Measurements from ENCODE around the gene NRAP. TPM values are rescaled to one million over a fixed set of nuclear protein-coding genes. Genes with fewer than 3 reads are reported as not detected.

NRAP gene
- not detected for polyA plus RNA-seq

DNA sequence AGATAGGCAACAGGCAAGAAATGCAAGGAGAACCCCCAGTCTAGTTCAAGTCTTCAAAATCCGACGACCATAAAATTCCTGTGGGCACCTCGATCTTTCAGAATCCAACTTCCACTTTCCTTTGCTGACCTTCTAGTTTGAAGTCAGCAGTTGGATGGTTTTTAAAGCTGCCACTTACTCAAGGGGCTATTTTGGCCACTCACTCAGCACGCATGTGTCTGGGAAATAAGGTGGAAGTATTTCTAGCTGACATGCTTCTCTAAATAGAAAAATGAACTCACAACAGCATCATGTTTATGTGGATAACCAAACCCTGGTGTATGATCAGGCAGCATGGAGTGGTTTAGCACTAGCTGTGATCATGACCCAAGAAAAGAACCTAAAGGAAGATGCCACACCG is at the start of gene NRAP:
TSS of gene NRAP (minus strand) at position 134 of the 400 bp plus-strand sequence. CDS start 159 bp downstream, outside the sequence.
- H3K27ac Mint-ChIP-seq, result no peak within 1 kb of the TSS
- H3K36me3 Mint-ChIP-seq, result no peaks in the 10 kb centered on the region
- peaks cover 4 to 8% (median 4%) of the 10 kb centered on the region in 3 donors for H3K27me3 Mint-ChIP-seq (ENCODE audit: low read depth in 3 of 3)
- no peaks in the 10 kb centered on the region for H3K4me1 Mint-ChIP-seq
- DNase-seq, result no peak
- no peaks in the 10 kb centered on the region for H3K9me3 Mint-ChIP-seq
- H3K4me3 Mint-ChIP-seq, result no peak within 1 kb of the TSS

DNA sequence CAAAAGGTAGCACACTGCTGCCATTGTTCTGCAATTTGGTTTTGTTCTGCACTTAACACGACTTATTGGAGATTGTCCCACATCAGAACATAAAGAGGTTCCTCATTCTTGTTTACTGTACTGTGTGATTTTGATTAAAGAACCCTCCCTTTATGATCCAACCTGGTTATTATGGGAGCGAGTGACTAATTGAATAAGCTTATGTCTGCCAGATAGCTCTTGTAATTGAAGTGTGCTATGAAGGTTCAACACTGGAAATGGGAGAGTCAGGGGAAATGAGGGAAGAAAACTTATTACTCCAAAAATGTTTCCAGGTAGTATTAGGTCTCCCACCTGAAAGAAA is 49.8 kb upstream of the NRAP start:
- DNase-seq, result no peak
- Mint-ChIP-seq H3K27me3 (ENCODE audit: low read depth in 3 of 3) (peaks cover 0 to 6% (median 0%) of the 10 kb centered on the region in 3 donors), H3K9me3 (no peaks in the 10 kb centered on the region), H3K4me1 (peaks cover 13 to 29% of the 10 kb centered on the region in 2 donors), H3K27ac (no peak overlapping the region), H3K4me3 (no peak overlapping the region), H3K36me3 (peaks cover 7 to 23% (median 11%) of the 10 kb centered on the region in 3 donors)

GRCh38 chr10:113712755-113713639 is 49.2 kb upstream of the NRAP start:
- Mint-ChIP-seq H3K9me3 (no peaks in the 10 kb centered on the region), H3K27me3 (ENCODE audit: low read depth in 3 of 3) (peaks cover 0 to 4% (median 0%) of the 10 kb centered on the region in 3 donors), H3K4me1 (peaks cover 15 to 36% of the 10 kb centered on the region in 2 donors), H3K36me3 (peaks cover 7 to 20% (median 11%) of the 10 kb centered on the region in 3 donors), H3K4me3 (no peak overlapping the region), H3K27ac (no peak overlapping the region)
- DNase-seq, result no peak

DNA sequence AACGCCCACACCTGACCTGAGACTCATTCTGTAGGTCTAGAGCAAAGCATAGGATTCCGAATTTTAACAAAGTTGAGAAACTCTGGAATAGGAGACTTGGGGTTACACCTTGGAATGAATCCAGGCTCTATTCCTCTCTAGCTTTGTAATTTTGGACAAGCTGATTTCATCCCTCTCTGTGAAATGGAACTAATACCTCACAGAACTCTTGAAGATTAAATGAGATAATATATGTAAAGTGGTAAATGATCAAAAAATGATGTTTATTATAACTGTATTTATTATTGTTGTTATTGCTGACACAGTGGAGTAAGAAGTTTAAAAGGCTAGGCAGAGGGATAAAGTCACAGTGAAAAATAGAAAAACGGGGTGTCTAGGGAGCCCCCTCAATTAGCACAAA is 48.2 kb upstream of the NRAP start:
- Mint-ChIP-seq H3K4me1 (peaks cover 21 to 41% of the 10 kb centered on the region in 2 donors), H3K4me3 (no peak overlapping the region), H3K36me3 (peaks cover 7 to 15% (median 12%) of the 10 kb centered on the region in 3 donors), H3K27ac (no peak overlapping the region), H3K27me3 (ENCODE audit: low read depth in 3 of 3) (peaks cover 0 to 4% (median 0%) of the 10 kb centered on the region in 3 donors), H3K9me3 (no peaks in the 10 kb centered on the region)
- DNase-seq, result no peak

GRCh38 chr10:113711142-113711541 is 47.3 kb upstream of the NRAP start:
- no peaks in the 10 kb centered on the region for H3K9me3 Mint-ChIP-seq
- peaks cover 25 to 48% of the 10 kb centered on the region in 2 donors for H3K4me1 Mint-ChIP-seq
- DNase-seq, result no peak
- peaks cover 4 to 12% (median 4%) of the 10 kb centered on the region in 3 donors for H3K36me3 Mint-ChIP-seq
- H3K27me3 Mint-ChIP-seq (ENCODE audit: low read depth in 3 of 3), result peaks cover 0 to 4% (median 0%) of the 10 kb centered on the region in 3 donors
- H3K4me3 Mint-ChIP-seq, result no peak overlapping the region
- H3K27ac Mint-ChIP-seq, result no peak overlapping the region

- Mint-ChIP-seq H3K4me3 (no peak overlapping the region), H3K9me3 (no peaks in the 10 kb centered on the region), H3K27ac (peak overlapping the region in 2 of 6 donors; percentile 28 to 39), H3K36me3 (peaks cover 0 to 5% (median 0%) of the 10 kb centered on the region in 3 donors), H3K4me1 (peaks cover 25 to 45% of the 10 kb centered on the region in 2 donors), H3K27me3 (ENCODE audit: low read depth in 3 of 3) (peaks cover 0 to 2% (median 0%) of the 10 kb centered on the region in 3 donors)
- no peak for DNase-seq
Observed at GRCh38 chr10:113709221-113709838, 45.5 kb upstream of the NRAP start.

DNA sequence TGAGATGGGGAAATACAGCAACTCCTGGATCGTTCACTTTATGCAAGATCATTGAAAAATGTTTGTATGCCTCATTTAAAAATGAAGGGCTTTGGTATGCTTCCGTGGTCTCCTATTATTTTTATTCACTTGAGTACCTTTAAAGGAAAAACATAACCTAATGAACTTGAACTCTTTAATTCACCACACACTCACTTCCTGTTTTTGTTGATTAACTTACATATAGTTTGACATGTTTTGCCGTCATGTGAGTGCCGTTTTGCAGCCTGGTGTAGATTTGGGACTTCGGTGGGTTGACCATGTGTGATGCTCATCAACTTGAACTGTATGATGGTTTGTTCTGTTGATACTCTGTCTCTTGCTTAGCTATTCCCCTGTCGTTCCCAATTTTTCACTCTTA is 44.8 kb upstream of the NRAP start:
- H3K4me3 Mint-ChIP-seq, result no peak overlapping the region
- peaks cover 25 to 45% of the 10 kb centered on the region in 2 donors for H3K4me1 Mint-ChIP-seq

GRCh38 chr10:113706623-113707022 is 42.8 kb upstream of the NRAP start:
- no peak overlapping the region for H3K4me3 Mint-ChIP-seq
- peaks cover 24 to 53% of the 10 kb centered on the region in 2 donors for H3K4me1 Mint-ChIP-seq
- no peaks in the 10 kb centered on the region for H3K9me3 Mint-ChIP-seq
- peaks cover 0 to 5% (median 5%) of the 10 kb centered on the region in 3 donors for H3K36me3 Mint-ChIP-seq
- no peak overlapping the region for H3K27ac Mint-ChIP-seq
- no peak for DNase-seq
- H3K27me3 Mint-ChIP-seq (ENCODE audit: low read depth in 3 of 3), result no peaks in the 10 kb centered on the region

More for the DNA sequence above, 44.8 kb upstream of the NRAP start:
- H3K27ac Mint-ChIP-seq, result no peak overlapping the region
- peaks cover 0 to 2% (median 0%) of the 10 kb centered on the region in 3 donors for H3K27me3 Mint-ChIP-seq (ENCODE audit: low read depth in 3 of 3)
- no peak for DNase-seq
- H3K36me3 Mint-ChIP-seq, result peaks cover 0 to 5% (median 0%) of the 10 kb centered on the region in 3 donors
- H3K9me3 Mint-ChIP-seq, result no peaks in the 10 kb centered on the region

DNA sequence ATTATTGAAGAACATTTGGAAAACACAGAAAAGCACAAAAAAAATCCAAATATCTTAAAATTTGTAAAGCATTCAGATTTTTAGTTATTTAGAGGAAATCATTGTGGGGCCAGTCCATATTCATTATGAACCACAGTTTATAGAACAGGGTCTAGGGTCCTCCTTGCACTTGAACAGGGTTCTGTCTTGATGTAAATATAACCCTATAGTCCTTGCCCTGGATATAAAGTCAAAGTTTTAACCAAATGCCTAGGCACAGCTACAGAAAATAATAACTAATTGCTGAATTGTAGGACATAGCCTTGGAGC is 41.5 kb upstream of the NRAP start:
- H3K27ac Mint-ChIP-seq, result peak overlapping the region in 1 of 6 donors; percentile 55
- no peak for DNase-seq
- H3K36me3 Mint-ChIP-seq, result peaks cover 2 to 12% (median 7%) of the 10 kb centered on the region in 3 donors
- H3K27me3 Mint-ChIP-seq (ENCODE audit: low read depth in 3 of 3), result no peaks in the 10 kb centered on the region
- H3K4me3 Mint-ChIP-seq, result no peak overlapping the region
- H3K9me3 Mint-ChIP-seq, result no peaks in the 10 kb centered on the region
- peaks cover 22 to 48% of the 10 kb centered on the region in 2 donors for H3K4me1 Mint-ChIP-seq

GRCh38 chr10:113704637-113705343 is 40.9 kb upstream of the NRAP start:
- Mint-ChIP-seq H3K9me3 (no peaks in the 10 kb centered on the region), H3K4me3 (no peak overlapping the region), H3K27me3 (ENCODE audit: low read depth in 3 of 3) (no peaks in the 10 kb centered on the region), H3K4me1 (peaks cover 20 to 43% of the 10 kb centered on the region in 2 donors), H3K27ac (no peak overlapping the region), H3K36me3 (peaks cover 4 to 13% (median 9%) of the 10 kb centered on the region in 3 donors)
- no peak for DNase-seq

GRCh38 chr10:113697595-113697994 is 33.8 kb upstream of the NRAP start:
- Mint-ChIP-seq H3K4me3 (no peak overlapping the region), H3K27ac (no peak overlapping the region), H3K9me3 (peaks cover 7 to 16% (median 15%) of the 10 kb centered on the region in 6 donors), H3K4me1 (peaks cover 8 to 27% of the 10 kb centered on the region in 2 donors), H3K27me3 (ENCODE audit: low read depth in 3 of 3) (peaks cover 0 to 2% (median 0%) of the 10 kb centered on the region in 3 donors), H3K36me3 (peaks cover 40 to 58% (median 41%) of the 10 kb centered on the region in 3 donors)
- DNase-seq, result no peak

- H3K4me3 Mint-ChIP-seq, result no peak overlapping the region
- peaks cover 41 to 59% (median 53%) of the 10 kb centered on the region in 3 donors for H3K36me3 Mint-ChIP-seq
- no peak for DNase-seq
- H3K27ac Mint-ChIP-seq, result no peak overlapping the region
- H3K9me3 Mint-ChIP-seq, result peaks cover 7 to 19% (median 16%) of the 10 kb centered on the region in 6 donors
- H3K27me3 Mint-ChIP-seq (ENCODE audit: low read depth in 3 of 3), result peaks cover 0 to 2% (median 0%) of the 10 kb centered on the region in 3 donors
- H3K4me1 Mint-ChIP-seq, result peaks cover 8 to 27% of the 10 kb centered on the region in 2 donors
Observed at GRCh38 chr10:113695691-113696090, 31.9 kb upstream of the NRAP start.

DNA sequence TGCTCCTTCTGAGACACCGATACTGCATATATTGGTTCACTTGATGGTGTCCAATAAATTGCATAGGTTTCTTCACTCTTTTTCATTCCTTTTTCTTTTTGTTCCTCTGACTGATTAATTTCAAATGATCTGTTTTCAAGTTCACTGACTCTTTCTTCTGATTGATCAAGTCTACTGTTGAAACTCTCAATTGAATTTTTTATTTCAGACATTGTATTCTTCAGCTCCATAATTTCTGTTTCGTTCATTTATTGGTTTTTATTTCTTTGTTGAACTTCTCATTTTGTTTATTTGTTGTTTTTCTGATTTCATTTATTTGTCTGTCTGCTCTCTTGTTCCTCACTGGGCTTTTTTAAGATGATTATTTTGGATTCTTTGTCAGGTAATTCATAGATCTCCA is 29.5 kb upstream of the NRAP start:
- peaks cover 0 to 2% (median 0%) of the 10 kb centered on the region in 3 donors for H3K27me3 Mint-ChIP-seq (ENCODE audit: low read depth in 3 of 3)
- H3K4me3 Mint-ChIP-seq, result no peak overlapping the region
- H3K4me1 Mint-ChIP-seq, result peaks cover 27 to 51% of the 10 kb centered on the region in 2 donors
- peaks cover 7 to 27% (median 17%) of the 10 kb centered on the region in 6 donors for H3K9me3 Mint-ChIP-seq
- H3K27ac Mint-ChIP-seq, result peak overlapping the region in 1 of 6 donors; percentile 61
- DNase-seq, result no peak
- H3K36me3 Mint-ChIP-seq, result peaks cover 26 to 57% (median 43%) of the 10 kb centered on the region in 3 donors
